Hematopoietic multipotent progenitor cell treated with erythropoietin and hydrocortisone succinate and interleukin-3 and kit ligand, for 8 days (in vitro differentiated cells): Measurements from ENCODE around the gene CLOCK.

Experiments
- DNase-seq: peaks from one replicate; pipeline ENCODE4 v3.0.0-alpha.2; 2015

Gene CLOCK

GRCh38 chr4:55409468-55410171 lies 137.1 kb downstream of the CLOCK start:
- peak; percentile 44 for DNase-seq

- DNase-seq = no peak
Measured at GRCh38 chr4:55407764-55408163, 138.9 kb downstream of the CLOCK start.

GRCh38 chr4:55407119-55407518 lies 139.6 kb downstream of the CLOCK start:
- DNase-seq = no peak

- DNase-seq = no peak
Measured at GRCh38 chr4:55406545-55406944, 140.2 kb downstream of the CLOCK start.

- no peak for DNase-seq
Measured at GRCh38 chr4:55405073-55405472, 141.6 kb downstream of the CLOCK start.

GRCh38 chr4:55399581-55399980 lies 147.1 kb downstream of the CLOCK start:
- DNase-seq = no peak

GRCh38 chr4:55398966-55399365 lies 147.7 kb downstream of the CLOCK start:
- DNase-seq = no peak

GRCh38 chr4:55398461-55398860 lies 148.2 kb downstream of the CLOCK start:
- DNase-seq = peak; percentile 50

- no peak for DNase-seq
Measured at GRCh38 chr4:55397520-55398321, 149.0 kb downstream of the CLOCK start.

GRCh38 chr4:55397126-55397436 lies 149.6 kb downstream of the CLOCK start:
- DNase-seq = no peak

- no peak for DNase-seq
Measured at GRCh38 chr4:55396308-55397125, 150.2 kb downstream of the CLOCK start.

- DNase-seq = peak; percentile 89
Measured at GRCh38 chr4:55395529-55396307, 151.0 kb downstream of the CLOCK start, which contains the start of gene TMEM165. TSS of gene TMEM165 (plus strand) at chr4:55395957. CDS start at chr4:55396190, 233 bp downstream.

- no peak for DNase-seq
Measured at GRCh38 chr4:55395218-55395528, 151.5 kb downstream of the CLOCK start.

GRCh38 chr4:55393461-55394320 lies 153.0 kb downstream of the CLOCK start:
- DNase-seq = no peak

- peak; percentile 98 for DNase-seq
Measured at GRCh38 chr4:55386840-55387239, 159.9 kb downstream of the CLOCK start.

- DNase-seq = peak; percentile 86
Measured at GRCh38 chr4:55386073-55386472, 160.6 kb downstream of the CLOCK start.

- peak; percentile 58 for DNase-seq
Measured at GRCh38 chr4:55385201-55385649, 161.5 kb downstream of the CLOCK start.

- peak; percentile 50 for DNase-seq
Measured at GRCh38 chr4:55382488-55383003, 164.2 kb downstream of the CLOCK start.

GRCh38 chr4:55381502-55381901 lies 165.2 kb downstream of the CLOCK start:
- no peak for DNase-seq

- no peak for DNase-seq
Measured at GRCh38 chr4:55380576-55380975, 166.1 kb downstream of the CLOCK start.
